HG02678 (cell line): ENCODE results near the gene GPN3.
"Not testable (repeated sequence)": the region's sequence is repeated elsewhere in the genome, so short reads cannot be mapped to it uniquely, and the experiment has no call there.

Source experiments
- ATAC-seq: cut with Tn5 transposase; IDR thresholded peaks from one replicate; pipeline ENCODE4 v1.9.1; 2021; ENCODE audit warnings: mild to moderate bottlenecking, moderate library complexity; ENCODE audit not compliant: unreplicated experiment

Gene GPN3

GRCh38 chr12:110468214-110469048 is at the start of gene GPN3, which contains the start of gene FAM216A:
Gene GPN3 (minus strand): TSS chr12:110468257. CDS start chr12:110468203, 54 bp downstream.
Gene FAM216A (plus strand): TSS chr12:110468845. CDS start chr12:110468876, 31 bp downstream.
- peak; percentile 77 for ATAC-seq

- no peak for ATAC-seq
These were observed 48.9 kb upstream of the GPN3 start for GRCh38 chr12:110516995-110517394.

- no peak for ATAC-seq
These were observed 46.3 kb upstream of the GPN3 start for GRCh38 chr12:110514363-110514762.

- no peak for ATAC-seq
These were observed 45.8 kb upstream of the GPN3 start for GRCh38 chr12:110513842-110514241.

- no peak for ATAC-seq
These were observed 40.1 kb upstream of the GPN3 start for GRCh38 chr12:110508071-110508586.

- ATAC-seq: no peak
These were observed 37.3 kb upstream of the GPN3 start for GRCh38 chr12:110505332-110505731.

GRCh38 chr12:110503432-110503831 is 35.4 kb upstream of the GPN3 start:
- no peak for ATAC-seq

- ATAC-seq: peak; percentile 92
These were observed 34.0 kb upstream of the GPN3 start, which contains the start of the genes RAD9B and VPS29 for GRCh38 chr12:110501752-110502738. Gene RAD9B (plus strand): TSS chr12:110502331. CDS start chr12:110502338, 7 bp downstream. Gene VPS29 (minus strand): TSS chr12:110502111. CDS start chr12:110502051, 60 bp downstream.

GRCh38 chr12:110501399-110501751 is 33.3 kb upstream of the GPN3 start:
- no peak for ATAC-seq

- ATAC-seq: no peak
These were observed 31.1 kb upstream of the GPN3 start for GRCh38 chr12:110498984-110499706.

GRCh38 chr12:110475426-110475825 is 7.4 kb upstream of the GPN3 start:
- ATAC-seq: no peak

GRCh38 chr12:110467847-110468213 is 227 bp downstream of the GPN3 start:
- ATAC-seq: no peak

GRCh38 chr12:110466791-110467190 is 1.3 kb downstream of the GPN3 start:
- no peak for ATAC-seq

- ATAC-seq: not testable (repeated sequence)
These were observed 2.3 kb downstream of the GPN3 start for GRCh38 chr12:110465765-110466164.

GRCh38 chr12:110465024-110465423 is 3.0 kb downstream of the GPN3 start:
- ATAC-seq: no peak

- not testable (repeated sequence) for ATAC-seq
These were observed 6.9 kb downstream of the GPN3 start for GRCh38 chr12:110461189-110461588.

GRCh38 chr12:110458756-110459155 is 9.3 kb downstream of the GPN3 start:
- ATAC-seq: no peak

GRCh38 chr12:110453569-110454296 is 14.3 kb downstream of the GPN3 start:
- no peak for ATAC-seq

- no peak for ATAC-seq
These were observed 16.8 kb downstream of the GPN3 start for GRCh38 chr12:110451263-110451662.
